ENCODE measurements around the gene PRKCZ. TPM values are rescaled to one million over a fixed set of nuclear protein-coding genes. Genes with fewer than 3 reads are reported as not detected.

The PRKCZ gene
- total RNA-seq, 4 donors from 2014 or later: 0.49 to 1.9 (median 1.1) TPM; not detected in 1

DNA sequence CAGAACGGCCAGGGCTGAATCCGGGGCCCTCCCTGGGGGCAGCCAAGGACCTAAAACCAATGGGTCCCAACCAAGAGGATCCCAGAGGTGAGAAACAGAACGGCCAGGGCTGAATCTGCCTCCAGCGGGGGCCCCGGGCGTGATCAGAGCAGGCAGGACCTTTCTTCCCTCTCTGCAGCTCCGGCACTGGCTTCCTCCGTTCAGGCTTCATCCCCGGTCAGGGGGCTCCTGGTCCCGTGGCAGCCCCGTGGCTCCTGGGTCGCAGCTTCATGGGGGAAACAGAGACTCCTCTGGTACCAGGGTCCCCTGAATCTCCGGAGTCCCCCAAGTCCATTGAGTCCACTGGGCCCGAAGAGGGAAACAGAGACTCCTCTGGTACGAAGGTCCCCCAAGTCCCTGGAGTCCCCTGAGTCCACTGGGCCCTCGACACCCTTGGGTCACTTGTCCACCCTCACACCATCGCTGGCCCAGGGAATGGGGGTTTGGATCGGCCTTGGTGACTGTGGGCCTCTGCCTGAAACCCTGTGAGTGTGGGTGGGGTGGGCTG, 60.1 kb downstream of the PRKCZ start:
- TF ChIP-seq, protein P1, sequence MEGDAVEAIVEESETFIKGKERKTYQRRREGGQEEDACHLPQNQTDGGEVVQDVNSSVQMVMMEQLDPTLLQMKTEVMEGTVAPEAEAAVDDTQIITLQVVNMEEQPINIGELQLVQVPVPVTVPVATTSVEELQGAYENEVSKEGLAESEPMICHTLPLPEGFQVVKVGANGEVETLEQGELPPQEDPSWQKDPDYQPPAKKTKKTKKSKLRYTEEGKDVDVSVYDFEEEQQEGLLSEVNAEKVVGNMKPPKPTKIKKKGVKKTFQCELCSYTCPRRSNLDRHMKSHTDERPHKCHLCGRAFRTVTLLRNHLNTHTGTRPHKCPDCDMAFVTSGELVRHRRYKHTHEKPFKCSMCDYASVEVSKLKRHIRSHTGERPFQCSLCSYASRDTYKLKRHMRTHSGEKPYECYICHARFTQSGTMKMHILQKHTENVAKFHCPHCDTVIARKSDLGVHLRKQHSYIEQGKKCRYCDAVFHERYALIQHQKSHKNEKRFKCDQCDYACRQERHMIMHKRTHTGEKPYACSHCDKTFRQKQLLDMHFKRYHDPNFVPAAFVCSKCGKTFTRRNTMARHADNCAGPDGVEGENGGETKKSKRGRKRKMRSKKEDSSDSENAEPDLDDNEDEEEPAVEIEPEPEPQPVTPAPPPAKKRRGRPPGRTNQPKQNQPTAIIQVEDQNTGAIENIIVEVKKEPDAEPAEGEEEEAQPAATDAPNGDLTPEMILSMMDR (IDR thresholded peaks at IDR 0.05; ENCODE audit: low read depth): no peak

DNA sequence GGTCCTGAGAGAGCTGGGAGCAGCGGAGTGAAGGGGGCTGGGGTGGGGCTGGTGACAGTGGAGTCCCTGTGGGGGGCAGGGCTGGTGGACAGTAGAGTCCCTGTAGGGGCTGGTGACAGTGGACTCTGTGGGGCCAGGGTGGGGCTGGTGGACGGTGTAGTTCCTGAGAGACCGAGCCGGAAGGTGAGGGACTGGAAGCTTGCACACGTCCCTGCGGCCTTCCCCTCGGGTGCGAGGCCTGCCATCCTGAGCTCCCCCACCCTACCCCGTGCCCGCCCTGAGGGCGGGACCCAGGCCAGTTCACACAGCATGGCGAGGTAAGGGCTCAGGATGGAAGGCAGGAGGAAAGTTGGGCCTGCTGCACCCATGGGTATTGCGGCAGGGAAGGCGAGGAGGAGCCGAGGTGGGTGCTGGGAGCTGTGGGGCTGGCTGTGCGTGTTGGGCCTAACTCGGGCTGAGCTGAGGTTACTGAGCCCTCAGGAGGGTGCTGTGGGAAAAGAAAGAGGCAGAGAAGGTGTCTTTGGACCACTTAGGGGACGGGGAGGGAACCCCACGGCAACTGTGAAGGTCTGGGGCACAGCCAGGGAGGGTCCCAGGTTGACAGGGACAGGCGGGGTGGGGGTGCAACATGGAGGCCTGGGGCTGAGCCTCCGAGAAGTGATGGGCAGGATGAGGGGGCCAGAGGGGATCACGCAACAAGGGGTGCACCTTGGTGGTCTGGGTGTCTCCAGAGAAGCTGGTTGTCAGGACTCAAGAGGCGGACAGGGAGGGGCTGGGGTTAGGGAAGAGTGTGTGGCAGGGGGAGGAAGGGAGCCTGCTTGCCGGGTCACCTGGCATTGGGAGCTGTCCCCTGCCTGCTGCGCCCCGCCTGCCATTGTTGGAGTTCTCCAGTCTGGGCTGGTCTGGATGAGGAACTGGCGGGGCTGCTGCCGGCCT, 60.8 kb downstream of the PRKCZ start:
- TF ChIP-seq, protein P1 (IDR thresholded peaks at IDR 0.05; ENCODE audit: low read depth): no peak

DNA sequence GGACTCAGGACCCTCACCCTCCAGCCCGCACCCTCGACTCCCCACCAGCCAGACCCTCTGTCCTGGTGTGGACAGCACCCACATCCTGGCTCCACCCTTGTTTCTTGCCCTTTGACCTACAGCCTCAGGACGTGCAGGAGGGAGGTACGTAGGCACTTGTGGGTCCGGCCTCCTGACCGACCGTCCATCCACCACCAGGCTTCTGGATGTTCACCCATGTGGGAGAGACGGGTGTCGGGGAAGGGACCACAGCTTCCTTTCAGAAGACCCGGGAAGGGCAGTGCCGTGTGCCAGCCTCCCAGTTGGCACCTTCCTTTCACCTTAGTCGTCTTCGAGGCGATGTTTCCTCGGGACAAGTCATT, 61.4 kb downstream of the PRKCZ start:
- TF ChIP-seq, protein P1 (IDR thresholded peaks at IDR 0.05; ENCODE audit: low read depth): no peak

DNA sequence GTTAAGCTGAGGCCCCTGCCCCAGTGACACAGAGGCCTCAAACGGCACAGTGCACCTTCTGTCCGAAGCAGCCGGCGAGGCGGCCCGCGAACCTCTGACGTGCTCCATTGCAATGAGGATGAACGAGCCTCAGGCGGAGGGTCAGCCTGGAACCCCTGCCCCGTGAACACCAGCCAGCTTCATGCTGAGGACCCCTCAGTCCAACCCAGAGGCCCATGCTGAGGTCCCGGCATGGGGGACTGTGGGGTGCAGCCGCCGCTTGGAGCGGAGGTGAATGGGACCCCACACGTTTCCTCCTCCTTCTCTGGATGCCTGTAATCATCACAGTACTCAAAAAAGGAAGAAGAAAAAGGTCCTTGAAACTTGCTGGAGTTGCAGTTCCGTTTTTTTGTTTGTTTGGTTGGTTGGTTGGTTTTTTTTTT, 62.1 kb downstream of the PRKCZ start:
- TF ChIP-seq, protein P1 (IDR thresholded peaks at IDR 0.05; ENCODE audit: low read depth): no peak

DNA sequence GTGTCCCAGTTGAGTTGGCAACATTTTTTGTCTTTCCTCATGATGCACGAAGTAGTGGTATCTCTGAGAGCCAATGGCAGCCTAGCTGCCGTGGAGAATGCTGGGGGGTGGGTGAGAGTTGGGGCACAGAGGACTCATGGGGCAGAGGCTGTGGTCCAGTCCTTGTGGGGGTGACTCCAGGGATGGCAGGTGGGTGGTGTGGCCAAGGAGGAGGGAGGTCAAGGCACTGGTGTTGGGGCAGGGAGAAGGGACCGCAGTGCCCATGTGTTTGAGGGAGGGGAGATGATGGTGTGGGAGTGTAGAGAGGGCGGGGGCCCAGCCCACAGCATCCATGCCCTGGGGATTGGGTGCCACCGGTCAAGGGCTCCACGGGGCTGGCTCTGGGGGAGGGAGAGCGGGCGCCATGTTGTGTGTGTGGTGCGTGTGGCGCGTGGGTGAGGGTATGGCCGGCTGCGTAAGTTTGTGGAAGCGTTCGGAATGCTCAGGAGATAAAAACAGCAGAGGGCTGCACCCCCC, 63.5 kb downstream of the PRKCZ start:
- TF ChIP-seq, protein P1 (IDR thresholded peaks at IDR 0.05; ENCODE audit: low read depth): no peak

DNA sequence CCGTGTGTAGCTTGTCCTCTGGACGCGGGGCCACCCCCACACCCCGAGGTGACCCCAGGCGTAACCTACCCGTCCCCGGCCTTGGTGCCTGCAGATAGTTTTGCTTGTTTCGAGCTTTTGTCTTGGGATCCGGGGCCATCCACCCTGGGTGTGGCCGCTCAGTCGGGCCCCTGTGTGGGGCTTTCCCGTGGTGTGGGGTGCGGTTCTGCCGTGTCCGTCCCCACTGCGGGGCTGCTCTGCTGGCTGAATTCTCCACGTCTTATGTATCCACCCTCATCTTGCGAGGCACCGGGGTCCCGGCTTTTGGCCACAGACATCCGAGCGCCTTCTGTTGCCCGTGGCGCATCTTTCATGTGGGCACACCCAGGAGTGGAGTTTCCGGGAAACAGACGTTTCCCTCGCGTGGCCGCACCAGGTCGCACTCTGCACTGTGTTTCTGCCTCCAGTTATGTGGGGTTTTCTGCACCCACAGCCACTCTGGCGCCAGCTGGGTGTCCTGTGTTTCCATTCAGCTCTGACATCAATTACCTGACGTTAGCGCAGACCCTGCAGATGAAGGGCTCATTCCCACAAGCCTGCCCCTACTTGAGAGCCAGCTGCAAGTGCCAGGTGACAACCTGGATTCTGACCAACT, 64.9 kb downstream of the PRKCZ start:
- TF ChIP-seq, protein P1 (IDR thresholded peaks at IDR 0.05; ENCODE audit: low read depth): no peak

All from subcutaneous adipose tissue (tissue), 4 donors.